ENCODE measurements around the gene ACAN.

DNA sequence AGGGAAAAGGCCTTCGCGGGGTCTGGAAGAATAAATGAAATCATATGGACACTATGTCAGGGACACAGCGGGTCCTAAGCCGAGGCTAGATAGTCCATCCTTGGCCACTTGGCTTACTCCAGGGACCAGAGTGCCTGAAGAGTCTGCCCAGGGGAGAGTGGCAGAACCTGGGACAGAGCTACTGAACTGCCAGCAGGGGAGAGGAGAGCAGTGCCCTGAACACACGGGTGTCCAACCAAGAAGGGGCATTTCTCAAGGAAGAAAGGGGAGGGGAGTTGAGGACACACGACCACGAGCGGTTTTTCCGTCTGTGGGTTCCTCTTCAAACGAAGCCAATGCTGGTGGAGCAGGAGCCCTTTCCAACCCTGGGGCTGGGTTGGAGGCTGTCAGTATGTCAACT, 1.0 kb downstream of the ACAN start:
- TF ChIP-seq CTCF (conservative IDR thresholded peaks at IDR 0.05) (no peak), EZH2 (IDR thresholded peaks at IDR 0.05; ENCODE audit: low read depth) (no peak)

Measured in PC-9 (cell line).